Parietal lobe (tissue), 2 donors: ENCODE results near the gene PLCD3. TPM values are rescaled to one million over a fixed set of nuclear protein-coding genes. Genes with fewer than 3 reads are reported as not detected.

Source experiments
- small RNA-seq: library from RNA; depleted of rRNA; stranded (forward); fragments of <200 nt; gene quantifications from one replicate; pipeline ENCODE3, GENCODE V24; 2014; ENCODE audit warnings: low replicate concordance
- total RNA-seq: library from RNA; depleted of rRNA; stranded (reverse); fragments of >200 nt; gene quantifications from one replicate; pipeline ENCODE4 v1.2.3, GENCODE V29; 2014

The PLCD3 gene
- total RNA-seq, result 3.8 TPM

GRCh38 chr17:45132320-45132571, at the start of gene PLCD3:
TSS of gene PLCD3 (minus strand) at chr17:45132515. CDS start at chr17:45132410, 105 bp downstream.

GRCh38 chr17:45161288-45162024, 29.1 kb upstream of the PLCD3 start, which contains the start of gene HEXIM2:
TSS of gene HEXIM2 (plus strand) at chr17:45161875. CDS start at chr17:45162794, 919 bp downstream.

GRCh38 chr17:45148183-45149036, 16.1 kb upstream of the PLCD3 start, which contains the start of gene HEXIM1:
TSS of gene HEXIM1 (plus strand) at chr17:45148475. CDS start at chr17:45149191, 716 bp downstream.

GRCh38 chr17:45135192-45135977, 3.1 kb upstream of the PLCD3 start, which contains the start of gene ACBD4:
TSS of gene ACBD4 (plus strand) at chr17:45135687. CDS start at chr17:45136145, 458 bp downstream.

GRCh38 chr17:45060797-45061605, 71.3 kb downstream of the PLCD3 start, which contains the start of gene NMT1:
TSS of gene NMT1 (plus strand) at chr17:45061317. CDS start at chr17:45061330, 13 bp downstream.

Small RNA genes lying within 50 kb of the gene (small RNA-seq; reads per million reads assigned to genes)
- gene MIR6784 (not detected), gene RF00019 (not detected)

Other genes with a start within 250 kb of the PLCD3 start
- 128 TPM for gene EFTUD2, start 233.1 kb downstream of the PLCD3 start, total RNA-seq
- 365 TPM for gene GFAP, start 217.0 kb downstream of the PLCD3 start, total RNA-seq
- gene KIF18B, start 184.7 kb downstream of the PLCD3 start, total RNA-seq, result 2.2 TPM
- 2.2 TPM for gene C1QL1, start 164.2 kb downstream of the PLCD3 start, total RNA-seq
- gene DCAKD, start 80.9 kb downstream of the PLCD3 start, total RNA-seq, result 65.4 TPM
- 91.7 TPM for gene NMT1, start 71.2 kb downstream of the PLCD3 start, total RNA-seq
- gene ACBD4, start 3.2 kb upstream of the PLCD3 start, total RNA-seq, result 3.4 TPM
- gene HEXIM1, start 16.0 kb upstream of the PLCD3 start, total RNA-seq, result 7.2 TPM
- 7.5 TPM for gene HEXIM2, start 29.4 kb upstream of the PLCD3 start, total RNA-seq
- 7.5 TPM for gene FMNL1, start 89.4 kb upstream of the PLCD3 start, total RNA-seq
- gene SPATA32, start 129.6 kb upstream of the PLCD3 start, total RNA-seq, result not detected
- 3.1 TPM for gene MAP3K14, start 184.5 kb upstream of the PLCD3 start, total RNA-seq